Lower leg skin (tissue), 4 donors: ENCODE data around the gene PDIA2. TPM values are rescaled to one million over a fixed set of nuclear protein-coding genes. Genes with fewer than 3 reads are reported as not detected.

Source experiments
- DNase-seq, 2 donors: peaks; one replicate each; pipeline ENCODE4 v3.0.0-alpha.2; 2019; ENCODE audit warnings: low spot score in 2 of 2
- H3K4me3 ChIP-seq: fragments of 200-600 bp; sonication (generic); 2 replicates; pipeline ENCODE4 v1.5.1; 2017; ENCODE audit warnings: mild to moderate bottlenecking, low read depth; ENCODE audit not compliant: poor library complexity, severe bottlenecking
- CTCF ChIP-seq, 3 donors: fragments of 450-650 bp; IDR thresholded peaks; one replicate each; pipeline ENCODE4 v1.5.1; 2016; ENCODE audit warnings: antibody characterized with exemption in 3 of 3, mild to moderate bottlenecking in 3 of 3, moderate library complexity in 2 of 3
- POLR2A ChIP-seq, 2 donors: fragments of 450-650 bp; IDR thresholded peaks; one replicate each; pipeline ENCODE4 v1.6.1; 2016 to 2017; ENCODE audit warnings: antibody characterized with exemption in 2 of 2, mild to moderate bottlenecking in 1 of 2, moderate library complexity in 1 of 2
- WGBS, 2 donors: methylation state at CpG; one replicate each; pipeline ENCODE4 v1.1.5; 2018; 5-methylcytosine and 5-hydroxymethylcytosine counted together
- intact Hi-C: fragments of 100-400 bp; cut with DNase I; formaldehyde crosslinking; loops from one replicate; pipeline ENCODE4 v1.15.0; 2023; ENCODE audit warnings: low total_unique reads
- total RNA-seq, 4 donors: library from RNA; depleted of rRNA; stranded (reverse); fragments of >200 nt; gene quantifications; one replicate each; pipeline ENCODE4 v1.1.0, GENCODE V29; 2016

Gene PDIA2
- total RNA-seq, 4 donors from 2014 or later: 0.12 to 0.45 (median 0.23) TPM; not detected in 1

GRCh38 chr16:282491-282890 is 473 bp upstream of the PDIA2 start:
- intact Hi-C loops: no loop called here
- no peak for DNase-seq
- 52 to 65% methylated on average over 12 to 17 of the region's 22 CpGs for WGBS, 2 donors
- no peak overlapping the region for H3K4me3 ChIP-seq
- TF ChIP-seq POLR2A (IDR thresholded peaks at IDR 0.05): no peak
- no peak for TF ChIP-seq CTCF (IDR thresholded peaks at IDR 0.05)

- DNase-seq: no peak
- no peak for TF ChIP-seq POLR2A (IDR thresholded peaks at IDR 0.05)
- TF ChIP-seq CTCF (IDR thresholded peaks at IDR 0.05): no peak
- intact Hi-C loops: no loop called here
- H3K4me3 ChIP-seq: no peak overlapping the region
- WGBS, 2 donors: 89 to 94% methylated on average over 38 to 52 of the region's 52 CpGs
Observed at GRCh38 chr16:284204-285120, 1.5 kb downstream of the PDIA2 start.

- WGBS, 2 donors: 92 to 95% methylated on average over 33 to 48 of the region's 48 CpGs
- no peak for DNase-seq
- intact Hi-C loops: no loop called here
- no peak overlapping the region for H3K4me3 ChIP-seq
- TF ChIP-seq POLR2A (IDR thresholded peaks at IDR 0.05): no peak
Observed at GRCh38 chr16:285146-286055, 2.4 kb downstream of the PDIA2 start.

GRCh38 chr16:286491-287297 is 3.7 kb downstream of the PDIA2 start:
- no peak overlapping the region for H3K4me3 ChIP-seq
- intact Hi-C loops: no loop called here
- 90 to 95% methylated on average over 17 to 20 of the region's 22 CpGs for WGBS, 2 donors
- DNase-seq: no peak
- TF ChIP-seq CTCF (IDR thresholded peaks at IDR 0.05) (no peak), POLR2A (IDR thresholded peaks at IDR 0.05) (no peak)

GRCh38 chr16:287298-287811 is 4.4 kb downstream of the PDIA2 start:
- no peak overlapping the region for H3K4me3 ChIP-seq
- WGBS, 2 donors: 77 to 78% methylated on average over 15 to 16 of the region's 16 CpGs
- TF ChIP-seq CTCF (IDR thresholded peaks at IDR 0.05) (no peak), POLR2A (IDR thresholded peaks at IDR 0.05) (no peak)
- intact Hi-C loops: no loop called here
- DNase-seq: no peak
